ENCODE measurements around the gene PLCE1.

- TF ChIP-seq, protein P1, sequence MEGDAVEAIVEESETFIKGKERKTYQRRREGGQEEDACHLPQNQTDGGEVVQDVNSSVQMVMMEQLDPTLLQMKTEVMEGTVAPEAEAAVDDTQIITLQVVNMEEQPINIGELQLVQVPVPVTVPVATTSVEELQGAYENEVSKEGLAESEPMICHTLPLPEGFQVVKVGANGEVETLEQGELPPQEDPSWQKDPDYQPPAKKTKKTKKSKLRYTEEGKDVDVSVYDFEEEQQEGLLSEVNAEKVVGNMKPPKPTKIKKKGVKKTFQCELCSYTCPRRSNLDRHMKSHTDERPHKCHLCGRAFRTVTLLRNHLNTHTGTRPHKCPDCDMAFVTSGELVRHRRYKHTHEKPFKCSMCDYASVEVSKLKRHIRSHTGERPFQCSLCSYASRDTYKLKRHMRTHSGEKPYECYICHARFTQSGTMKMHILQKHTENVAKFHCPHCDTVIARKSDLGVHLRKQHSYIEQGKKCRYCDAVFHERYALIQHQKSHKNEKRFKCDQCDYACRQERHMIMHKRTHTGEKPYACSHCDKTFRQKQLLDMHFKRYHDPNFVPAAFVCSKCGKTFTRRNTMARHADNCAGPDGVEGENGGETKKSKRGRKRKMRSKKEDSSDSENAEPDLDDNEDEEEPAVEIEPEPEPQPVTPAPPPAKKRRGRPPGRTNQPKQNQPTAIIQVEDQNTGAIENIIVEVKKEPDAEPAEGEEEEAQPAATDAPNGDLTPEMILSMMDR (IDR thresholded peaks at IDR 0.05) = no peak
- TF ChIP-seq POLR2A (IDR thresholded peaks at IDR 0.05) = no peak
These were observed 27.8 kb upstream of the PLCE1 start for GRCh38 chr10:93965911-93966310.
